Measurements from ENCODE around the gene CPXM1.

GRCh38 chr20:2760297-2760951 lies 40.0 kb downstream of the CPXM1 start:
- no peak for TF ChIP-seq CTCF (conservative IDR thresholded peaks at IDR 0.05; ENCODE audit: low read length)
- no peak for TF ChIP-seq EZH2phosphoT487 (IDR thresholded peaks at IDR 0.05; ENCODE audit: borderline replicate concordance)

All from Loucy (cell line).